HepG2 (cell line): ENCODE data around the gene POC1B. TPM values are rescaled to one million over a fixed set of nuclear protein-coding genes. Genes with fewer than 3 reads are reported as not detected.

ENCODE experiments used
- ATF2 ChIP-seq: sonication (generic); formaldehyde crosslinking; IDR thresholded peaks from 2 replicates; pipeline ENCODE4 v1.4.0; 2020; ENCODE audit warnings: missing genetic modification reagents
- CENPT ChIP-seq: sonication (generic); formaldehyde crosslinking; IDR thresholded peaks from 2 replicates; pipeline ENCODE4 v1.8.0; 2022; ENCODE audit warnings: low read depth, mild to moderate bottlenecking, moderate library complexity, missing genetic modification reagents
- CENPX ChIP-seq: sonication (generic); formaldehyde crosslinking; IDR thresholded peaks from 2 replicates; pipeline ENCODE4 v1.9.0; 2021; ENCODE audit warnings: mild to moderate bottlenecking, missing genetic modification reagents, moderate library complexity
- CREB1 ChIP-seq, 2 experiments: fragments of 450-650 bp in 1 of 2; IDR thresholded peaks; 2 replicates each; pipeline ENCODE4 v1.6.1; 2016 to 2017; ENCODE audit warnings: control low read depth in 1 of 2, mild to moderate bottlenecking in 1 of 2, missing compliant biosample characterization in 1 of 2, missing genetic modification characterization in 1 of 2
- ELF3 ChIP-seq: IDR thresholded peaks from 2 replicates; pipeline ENCODE4 v1.6.1; 2016; ENCODE audit warnings: missing genetic modification reagents, missing compliant biosample characterization
- FOXA1 ChIP-seq, 2 experiments: fragments of 450-650 bp in 1 of 2; sonication (generic) in 1 of 2; formaldehyde crosslinking in 1 of 2; IDR thresholded peaks; 2 replicates each; pipeline versions ENCODE4 v1.4.0 to v1.6.1; 2016 to 2020; ENCODE audit warnings: missing genetic modification reagents in 1 of 2
- IKZF5 ChIP-seq: IDR thresholded peaks from 2 replicates; pipeline ENCODE4 v1.6.1; 2018; ENCODE audit warnings: missing genetic modification reagents, mild to moderate bottlenecking, missing compliant biosample characterization
- KAT7 ChIP-seq: IDR thresholded peaks from 2 replicates; pipeline ENCODE4 v1.6.1; 2018; ENCODE audit warnings: borderline replicate concordance, missing compliant biosample characterization
- KDM4B ChIP-seq: sonication (generic); formaldehyde crosslinking; IDR thresholded peaks from 2 replicates; pipeline ENCODE4 v1.4.0; 2020; ENCODE audit warnings: missing genetic modification reagents
- MED1 ChIP-seq: sonication (generic); formaldehyde crosslinking; IDR thresholded peaks from 2 replicates; pipeline ENCODE4 v1.4.0; 2020; ENCODE audit warnings: missing genetic modification reagents
- MTF1 ChIP-seq: sonication (generic); formaldehyde crosslinking; IDR thresholded peaks from 2 replicates; pipeline ENCODE4 v1.5.0; 2020; ENCODE audit warnings: missing genetic modification reagents
- MYC ChIP-seq: sonication (generic); formaldehyde crosslinking; IDR thresholded peaks from 2 replicates; pipeline ENCODE4 v1.9.0; 2021; ENCODE audit warnings: missing genetic modification reagents, borderline replicate concordance
- NR1H2 ChIP-seq: sonication (generic); formaldehyde crosslinking; IDR thresholded peaks from 2 replicates; pipeline ENCODE4 v1.8.1; 2022; ENCODE audit warnings: low read depth, missing genetic modification reagents, borderline replicate concordance
- NR2F6 ChIP-seq, 2 experiments: IDR thresholded peaks; 2 replicates each; pipeline ENCODE4 v1.6.1; 2016; ENCODE audit warnings: antibody characterized with exemption in 1 of 2, mild to moderate bottlenecking in 1 of 2
- RCOR2 ChIP-seq: IDR thresholded peaks from 2 replicates; pipeline ENCODE4 v1.6.1; 2016; ENCODE audit warnings: missing biosample characterization, missing genetic modification reagents
- RFX5 ChIP-seq: IDR thresholded peaks from 2 replicates; pipeline ENCODE4 v1.6.1; 2011; ENCODE audit warnings: low read depth, low read length, improper control_type of control experiment
- SNAPC2 ChIP-seq: sonication (generic); formaldehyde crosslinking; IDR thresholded peaks from 2 replicates; pipeline ENCODE4 v1.8.1; 2022; ENCODE audit warnings: mild to moderate bottlenecking, missing genetic modification reagents
- ZBTB7B ChIP-seq: sonication (generic); formaldehyde crosslinking; IDR thresholded peaks from 2 replicates; pipeline ENCODE4 v1.4.0; 2020; ENCODE audit warnings: missing genetic modification reagents
- ZFP36L1 ChIP-seq: sonication (generic); formaldehyde crosslinking; IDR thresholded peaks from 2 replicates; pipeline ENCODE4 v1.8.0; 2022; ENCODE audit warnings: mild to moderate bottlenecking, missing genetic modification reagents, moderate library complexity
- ZKSCAN1 ChIP-seq: fragments of 150-350 bp; IDR thresholded peaks from 2 replicates; pipeline ENCODE4 v1.6.1; 2014; ENCODE audit warnings: low read length
- ZNF460 ChIP-seq: sonication (generic); formaldehyde crosslinking; IDR thresholded peaks from 2 replicates; pipeline ENCODE4 v1.5.1; 2020; ENCODE audit warnings: missing genetic modification reagents, mild to moderate bottlenecking, borderline replicate concordance
- ZNF510 ChIP-seq: sonication (generic); formaldehyde crosslinking; IDR thresholded peaks from 2 replicates; pipeline ENCODE4 v1.4.0; 2020; ENCODE audit warnings: low read depth, mild to moderate bottlenecking, missing genetic modification reagents
- ZNF513 ChIP-seq: sonication (generic); formaldehyde crosslinking; conservative IDR thresholded peaks from 2 replicates; pipeline ENCODE4 v1.5.0; 2020; ENCODE audit warnings: missing genetic modification reagents
- ZNF580 ChIP-seq: IDR thresholded peaks from 2 replicates; pipeline ENCODE4 v1.6.1; 2016; ENCODE audit warnings: low read depth, borderline replicate concordance
- ZNF589 ChIP-seq: sonication (generic); formaldehyde crosslinking; conservative IDR thresholded peaks from 2 replicates; pipeline ENCODE4 v1.8.0; 2022; ENCODE audit warnings: mild to moderate bottlenecking, moderate library complexity, missing genetic modification reagents
- ZNF614 ChIP-seq: IDR thresholded peaks from 2 replicates; pipeline ENCODE4 v1.6.1; 2018; ENCODE audit warnings: missing biosample characterization, missing genetic modification reagents, inconsistent platforms, borderline replicate concordance
- ZNF629 ChIP-seq: sonication (generic); formaldehyde crosslinking; conservative IDR thresholded peaks from 2 replicates; pipeline ENCODE4 v1.5.0; 2020; ENCODE audit warnings: missing genetic modification reagents
- ZNF644 ChIP-seq: IDR thresholded peaks from 2 replicates; pipeline ENCODE4 v1.6.1; 2016; ENCODE audit warnings: low read depth
- ZNF839 ChIP-seq: sonication (generic); formaldehyde crosslinking; IDR thresholded peaks from 2 replicates; pipeline ENCODE4 v1.4.0; 2020; ENCODE audit warnings: missing genetic modification reagents, mild to moderate bottlenecking, borderline replicate concordance
- ZSCAN25 ChIP-seq: sonication (generic); formaldehyde crosslinking; IDR thresholded peaks from 2 replicates; pipeline ENCODE4 v1.8.0; 2022; ENCODE audit warnings: mild to moderate bottlenecking, missing genetic modification reagents
- polyA plus RNA-seq, 8 experiments: library from polyadenylated mRNA; depleted of rRNA in 3 of 8; stranded (reverse) in 7 of 8; unstranded in 1 of 8; fragments of >200 nt; fragmentation: Illumina TruSeq in 4 of 8; extraction: Trizol in 4 of 8; gene quantifications; 2 replicates each; pipeline versions ENCODE4 v1.2.1 to v1.2.3, GENCODE V29; 2011 to 2016; ENCODE audit warnings: low read depth in 4 of 8, missing spikeins in 1 of 8, mixed read lengths in 1 of 8; ENCODE audit not compliant: insufficient read depth in 1 of 8
- total RNA-seq, 5 experiments: library from RNA; depleted of rRNA; stranded (reverse); fragments of >200 nt; fragmentation: Illumina TruSeq; extraction: Trizol; gene quantifications; 2 replicates each; pipeline ENCODE4 v1.2.3, GENCODE V29; 2016; ENCODE audit warnings: low read depth in 1 of 5

Gene POC1B
- total and polyA plus RNA-seq, 2 of the 13 experiments (the other 11 are each of a cell fraction or from before 2014, with no cell fraction given), result 9.3 to 11.0 TPM

GRCh38 chr12:89492883-89493282 is 33.0 kb downstream of the POC1B start (continued):
- 0 out of 2 replicates have a peak, but pooled peaks have one; percentile 13 for TF ChIP-seq MED1 (CRISPR knock-in tag)
- TF ChIP-seq CENPX (CRISPR knock-in tag), result no peak
- TF ChIP-seq RCOR2, result 0 out of 2 replicates have a peak, but pooled peaks have one; percentile 18
- TF ChIP-seq ZNF589 (CRISPR knock-in tag), result no peak
- no peak for TF ChIP-seq ZFP36L1 (CRISPR knock-in tag)
- TF ChIP-seq ZNF460, result no peak
- no peak for TF ChIP-seq ZNF614 (CRISPR knock-in tag)
- TF ChIP-seq KDM4B (CRISPR knock-in tag), result no peak
- no peak for TF ChIP-seq ZNF580 (CRISPR knock-in tag)
- TF ChIP-seq NR1H2 (CRISPR knock-in tag), result no peak
- no peak for TF ChIP-seq FOXA1 (IDR thresholded peaks at IDR 0.05)
- TF ChIP-seq FOXA1 (CRISPR knock-in tag; IDR thresholded peaks at IDR 0.05), result no peak
- no peak for TF ChIP-seq ATF2
- no peak for TF ChIP-seq ZNF629 (CRISPR knock-in tag)
- no peak for TF ChIP-seq MTF1
- no peak for TF ChIP-seq MYC (CRISPR knock-in tag)
- no peak for TF ChIP-seq ZBTB7B
- no peak for TF ChIP-seq NR2F6 (IDR thresholded peaks at IDR 0.05)
- no peak for TF ChIP-seq NR2F6 (CRISPR knock-in tag; IDR thresholded peaks at IDR 0.05)
- no peak for TF ChIP-seq CENPT (CRISPR knock-in tag)
- TF ChIP-seq ZKSCAN1, result no peak
- no peak for TF ChIP-seq CREB1 (IDR thresholded peaks at IDR 0.05)
- TF ChIP-seq CREB1 (CRISPR knock-in tag; IDR thresholded peaks at IDR 0.05), result 0 out of 2 replicates have a peak, but pooled peaks have one; percentile 30
- 0 out of 2 replicates have a peak, but pooled peaks have one; percentile 67 for TF ChIP-seq ZNF644 (CRISPR knock-in tag)
- TF ChIP-seq RFX5, result no peak
- TF ChIP-seq ZSCAN25 (CRISPR knock-in tag), result peak; percentile 99
- no peak for TF ChIP-seq KAT7 (CRISPR knock-in tag)
- no peak for TF ChIP-seq IKZF5 (CRISPR knock-in tag)
- no peak for TF ChIP-seq ZNF513 (CRISPR knock-in tag)
- no peak for TF ChIP-seq ZNF839
- no peak for TF ChIP-seq SNAPC2
- TF ChIP-seq ELF3 (CRISPR knock-in tag), result 0 out of 2 replicates have a peak, but pooled peaks have one; percentile 41
- no peak for TF ChIP-seq ZNF510 (CRISPR knock-in tag)
